Skeletal muscle satellite cell (primary cell): ENCODE data around the gene PEX6.
A peak's percentile ranks its signal among the peaks of the same experiment; 100 is the strongest.
"Not testable (repeated sequence)": the region's sequence is repeated elsewhere in the genome, so short reads cannot be mapped to it uniquely, and the experiment has no call there.

Source experiments
- H3K27me3 ChIP-seq: 2 replicates; pipeline ENCODE4 v1.7.0; 2013; ENCODE audit warnings: low read length; ENCODE audit not compliant: control insufficient read depth, insufficient read depth
- H3K36me3 ChIP-seq: 2 replicates; pipeline ENCODE4 v1.7.0; 2013; ENCODE audit warnings: mild to moderate bottlenecking, control low read depth, low read length; ENCODE audit not compliant: insufficient read depth
- H3K4me1 ChIP-seq: 2 replicates; pipeline ENCODE4 v1.7.0; 2013; ENCODE audit warnings: low read length; ENCODE audit not compliant: control insufficient read depth, insufficient read depth
- H3K4me2 ChIP-seq: 2 replicates; pipeline ENCODE4 v1.7.0; 2013; ENCODE audit warnings: mild to moderate bottlenecking, low read length
- H3K4me3 ChIP-seq: 2 replicates; pipeline ENCODE4 v1.7.0; 2013; ENCODE audit warnings: low read length
- H3K9ac ChIP-seq: 2 replicates; pipeline ENCODE4 v1.7.0; 2013; ENCODE audit warnings: mild to moderate bottlenecking, low read depth, low read length, moderate library complexity
- H3K9me3 ChIP-seq: replicated peaks from 2 replicates; pipeline ENCODE4 v1.7.0; 2013; ENCODE audit warnings: mild to moderate bottlenecking, control low read depth, low read length

Gene PEX6

DNA sequence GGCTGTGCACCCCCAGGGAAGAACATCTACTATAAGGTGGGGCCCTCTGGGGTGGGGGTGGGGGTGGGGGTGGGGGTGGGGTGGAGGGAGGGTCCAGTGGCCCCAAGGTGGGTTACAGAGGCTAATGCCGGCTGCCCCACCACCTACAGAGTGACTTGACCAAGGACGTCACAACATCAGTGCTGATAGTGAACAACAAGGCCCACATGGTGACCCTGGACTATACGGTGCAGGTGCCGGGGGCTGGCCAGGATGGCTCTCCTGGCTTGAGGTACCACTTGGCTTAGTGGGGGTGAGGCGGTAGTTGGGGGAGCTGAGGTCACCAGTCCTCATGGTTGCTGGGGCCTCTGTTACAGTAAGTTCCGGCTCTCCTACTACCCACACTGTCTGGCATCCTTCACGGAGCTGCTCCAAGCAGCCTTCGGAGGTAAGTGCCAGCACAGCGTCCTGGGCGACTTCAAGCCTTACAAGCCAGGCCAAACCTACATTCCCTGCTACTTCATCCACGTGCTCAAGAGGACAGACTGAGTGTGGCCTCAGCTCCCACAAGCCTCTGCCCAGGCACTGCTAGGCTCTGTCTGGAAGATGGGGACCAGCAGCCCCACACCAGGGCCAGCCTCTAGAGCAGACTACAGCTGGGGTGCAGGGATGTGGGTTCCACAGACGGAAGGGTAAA, 15.7 kb downstream of the PEX6 start:
- Histone ChIP-seq H3K27me3 (peaks cover 6% of the 10 kb centered on the region), H3K36me3 (peaks cover 42% of the 10 kb centered on the region), H3K9ac (no peak overlapping the region), H3K4me1 (peaks cover 16% of the 10 kb centered on the region), H3K4me3 (no peak overlapping the region), H3K4me2 (no peak overlapping the region), H3K9me3 (no peaks in the 10 kb centered on the region)

- peaks cover 6% of the 10 kb centered on the region for H3K27me3 ChIP-seq
- no peak overlapping the region for H3K9ac ChIP-seq
- peaks cover 39% of the 10 kb centered on the region for H3K36me3 ChIP-seq
- H3K4me3 ChIP-seq = no peak overlapping the region
- no peaks in the 10 kb centered on the region for H3K9me3 ChIP-seq
- peaks cover 16% of the 10 kb centered on the region for H3K4me1 ChIP-seq
- no peak overlapping the region for H3K4me2 ChIP-seq
Observed at GRCh38 chr6:42962502-42963178, 16.3 kb downstream of the PEX6 start.

DNA sequence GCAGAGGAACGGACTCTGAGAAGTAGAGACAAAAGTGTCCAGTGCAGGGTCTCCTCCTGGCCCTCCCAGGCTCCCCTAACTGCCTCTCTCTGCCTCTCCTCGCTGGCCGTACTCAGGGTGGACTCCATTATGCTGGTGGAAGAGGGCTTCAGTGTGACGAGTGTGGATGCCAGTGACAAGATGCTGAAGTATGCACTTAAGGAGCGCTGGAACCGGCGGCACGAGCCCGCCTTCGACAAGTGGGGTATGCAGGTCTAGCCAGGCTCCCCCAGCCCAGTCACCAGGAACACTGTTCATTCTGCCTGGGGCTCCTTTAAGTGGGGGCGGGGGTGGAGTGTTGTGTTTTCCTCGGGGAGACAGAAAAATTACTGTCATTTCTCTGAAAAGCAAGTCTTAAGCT, 16.9 kb downstream of the PEX6 start:
- peaks cover 6% of the 10 kb centered on the region for H3K27me3 ChIP-seq
- H3K36me3 ChIP-seq = peaks cover 34% of the 10 kb centered on the region
- no peak overlapping the region for H3K9ac ChIP-seq
- peaks cover 16% of the 10 kb centered on the region for H3K4me1 ChIP-seq
- no peaks in the 10 kb centered on the region for H3K9me3 ChIP-seq
- no peak overlapping the region for H3K4me2 ChIP-seq
- H3K4me3 ChIP-seq = no peak overlapping the region

- H3K9ac ChIP-seq = peak overlapping the region; percentile 49
- peaks cover 16% of the 10 kb centered on the region for H3K4me1 ChIP-seq
- H3K9me3 ChIP-seq = no peaks in the 10 kb centered on the region
- H3K4me2 ChIP-seq = peak overlapping the region; percentile 95
- peaks cover 6% of the 10 kb centered on the region for H3K27me3 ChIP-seq
- H3K36me3 ChIP-seq = peaks cover 29% of the 10 kb centered on the region
- peak overlapping the region; percentile 64 for H3K4me3 ChIP-seq
Observed at GRCh38 chr6:42961020-42961470, 17.9 kb downstream of the PEX6 start.

DNA sequence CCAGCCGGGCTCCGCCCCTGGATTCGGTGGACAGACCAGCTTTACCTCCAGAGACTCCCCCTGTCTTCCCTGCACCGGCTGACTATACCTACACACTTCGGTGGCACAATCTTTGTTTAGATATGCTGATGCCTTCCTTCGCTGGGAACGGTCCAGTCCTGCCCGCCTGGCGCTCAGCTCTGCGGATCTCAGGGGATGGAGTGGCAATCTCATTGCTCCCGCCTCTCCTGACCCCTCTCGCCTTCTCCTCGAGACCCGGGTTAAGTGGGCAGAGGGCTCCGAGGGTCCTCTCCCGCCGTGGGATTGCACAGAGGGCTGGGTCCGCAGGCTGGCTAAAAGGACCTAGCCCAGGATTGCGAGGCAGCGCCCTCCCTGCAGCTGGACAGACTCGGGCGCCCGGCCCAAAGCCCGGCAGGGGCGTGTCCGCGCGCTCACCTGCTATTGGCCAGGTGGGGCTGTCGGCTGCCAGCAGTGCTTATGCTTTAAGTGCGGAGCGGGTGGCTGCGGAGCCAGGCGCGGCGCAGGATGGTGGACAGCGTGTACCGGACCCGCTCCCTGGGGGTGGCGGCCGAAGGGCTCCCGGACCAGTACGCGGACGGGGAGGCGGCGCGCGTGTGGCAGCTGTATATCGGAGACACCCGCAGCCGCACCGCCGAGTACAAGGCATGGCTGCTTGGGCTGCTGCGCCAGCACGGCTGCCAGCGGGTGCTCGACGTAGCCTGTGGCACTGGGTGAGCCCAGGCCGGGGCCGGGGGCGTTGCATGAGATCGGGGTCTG, 18.6 kb downstream of the PEX6 start, which contains the start of gene GNMT:
TSS of gene GNMT (plus strand) at position 512 of the 777 bp plus-strand sequence. CDS start at position 526, 14 bp downstream.
- H3K4me3 ChIP-seq = peak within 1 kb of the TSS; percentile 64
- H3K27me3 ChIP-seq = peaks cover 6% of the 10 kb centered on the region
- no peaks in the 10 kb centered on the region for H3K9me3 ChIP-seq
- H3K4me1 ChIP-seq = peaks cover 16% of the 10 kb centered on the region
- H3K4me2 ChIP-seq = peak within 1 kb of the TSS; percentile 95
- peaks cover 26% of the 10 kb centered on the region for H3K36me3 ChIP-seq
- H3K9ac ChIP-seq = peak within 1 kb of the TSS; percentile 49

- H3K4me3 ChIP-seq = peak overlapping the region; percentile 64
Observed at GRCh38 chr6:42959917-42960242, 19.1 kb downstream of the PEX6 start.

DNA sequence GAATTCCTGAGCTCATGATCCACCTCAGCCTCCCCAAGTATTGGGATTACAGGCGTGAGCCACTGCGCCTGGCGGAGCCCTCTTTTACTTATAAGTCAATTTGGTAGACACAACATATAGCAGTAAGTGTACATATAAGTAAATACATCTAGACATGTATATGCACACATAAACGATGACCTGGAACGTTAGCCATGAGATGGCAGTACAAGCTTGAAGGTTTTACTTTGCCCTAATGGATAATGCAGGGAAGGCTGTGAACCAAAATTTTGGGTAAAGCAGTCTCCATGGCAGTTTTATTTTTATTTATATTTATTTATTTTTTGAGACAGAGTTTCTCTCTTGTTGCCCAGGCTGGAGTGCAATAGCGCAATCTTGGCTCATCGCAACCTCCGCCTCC, 20.9 kb downstream of the PEX6 start:
- peaks cover 11% of the 10 kb centered on the region for H3K36me3 ChIP-seq
- H3K4me2 ChIP-seq = no peak overlapping the region
- peaks cover 6% of the 10 kb centered on the region for H3K27me3 ChIP-seq
- no peaks in the 10 kb centered on the region for H3K9me3 ChIP-seq
- peaks cover 16% of the 10 kb centered on the region for H3K4me1 ChIP-seq
- no peak overlapping the region for H3K4me3 ChIP-seq
- no peak overlapping the region for H3K9ac ChIP-seq

More at GRCh38 chr6:42959917-42960242, 19.1 kb downstream of the PEX6 start:
- Histone ChIP-seq H3K4me2 (peak overlapping the region; percentile 95), H3K9ac (no peak overlapping the region), H3K4me1 (peaks cover 16% of the 10 kb centered on the region), H3K36me3 (peaks cover 20% of the 10 kb centered on the region), H3K9me3 (no peaks in the 10 kb centered on the region), H3K27me3 (peaks cover 6% of the 10 kb centered on the region)

GRCh38 chr6:42954405-42954804, 24.6 kb downstream of the PEX6 start:
- H3K9ac ChIP-seq, H3K4me3 ChIP-seq, H3K9me3 ChIP-seq, H3K4me2 ChIP-seq, H3K4me1 ChIP-seq, H3K27me3 ChIP-seq, H3K36me3 ChIP-seq: not testable (repeated sequence)

GRCh38 chr6:42952389-42952788, 26.6 kb downstream of the PEX6 start:
- Histone ChIP-seq H3K4me3 (no peak overlapping the region), H3K9me3 (no peaks in the 10 kb centered on the region), H3K4me1 (no peaks in the 10 kb centered on the region), H3K4me2 (no peak overlapping the region), H3K27me3 (no peaks in the 10 kb centered on the region), H3K36me3 (no peaks in the 10 kb centered on the region), H3K9ac (no peak overlapping the region)

GRCh38 chr6:42947950-42948349, 31.0 kb downstream of the PEX6 start:
- Histone ChIP-seq H3K4me2 (no peak overlapping the region), H3K36me3 (no peaks in the 10 kb centered on the region), H3K4me1 (no peaks in the 10 kb centered on the region), H3K4me3 (no peak overlapping the region), H3K9me3 (no peaks in the 10 kb centered on the region), H3K27me3 (no peaks in the 10 kb centered on the region), H3K9ac (no peak overlapping the region)

GRCh38 chr6:42942444-42942843, 36.5 kb downstream of the PEX6 start:
- H3K4me1 ChIP-seq = no peaks in the 10 kb centered on the region
- no peaks in the 10 kb centered on the region for H3K9me3 ChIP-seq
- no peak overlapping the region for H3K4me2 ChIP-seq
- H3K27me3 ChIP-seq = no peaks in the 10 kb centered on the region
- no peak overlapping the region for H3K9ac ChIP-seq
- H3K4me3 ChIP-seq = no peak overlapping the region
- H3K36me3 ChIP-seq = peaks cover 19% of the 10 kb centered on the region
